AG08396 (cell line): Measurements from ENCODE around the gene DNAH12.

Experiments
- DNase-seq: peaks from one replicate; pipeline ENCODE4 v3.0.0; 2012; ENCODE audit warnings: low spot score, mixed read lengths

The DNAH12 gene, protein sequence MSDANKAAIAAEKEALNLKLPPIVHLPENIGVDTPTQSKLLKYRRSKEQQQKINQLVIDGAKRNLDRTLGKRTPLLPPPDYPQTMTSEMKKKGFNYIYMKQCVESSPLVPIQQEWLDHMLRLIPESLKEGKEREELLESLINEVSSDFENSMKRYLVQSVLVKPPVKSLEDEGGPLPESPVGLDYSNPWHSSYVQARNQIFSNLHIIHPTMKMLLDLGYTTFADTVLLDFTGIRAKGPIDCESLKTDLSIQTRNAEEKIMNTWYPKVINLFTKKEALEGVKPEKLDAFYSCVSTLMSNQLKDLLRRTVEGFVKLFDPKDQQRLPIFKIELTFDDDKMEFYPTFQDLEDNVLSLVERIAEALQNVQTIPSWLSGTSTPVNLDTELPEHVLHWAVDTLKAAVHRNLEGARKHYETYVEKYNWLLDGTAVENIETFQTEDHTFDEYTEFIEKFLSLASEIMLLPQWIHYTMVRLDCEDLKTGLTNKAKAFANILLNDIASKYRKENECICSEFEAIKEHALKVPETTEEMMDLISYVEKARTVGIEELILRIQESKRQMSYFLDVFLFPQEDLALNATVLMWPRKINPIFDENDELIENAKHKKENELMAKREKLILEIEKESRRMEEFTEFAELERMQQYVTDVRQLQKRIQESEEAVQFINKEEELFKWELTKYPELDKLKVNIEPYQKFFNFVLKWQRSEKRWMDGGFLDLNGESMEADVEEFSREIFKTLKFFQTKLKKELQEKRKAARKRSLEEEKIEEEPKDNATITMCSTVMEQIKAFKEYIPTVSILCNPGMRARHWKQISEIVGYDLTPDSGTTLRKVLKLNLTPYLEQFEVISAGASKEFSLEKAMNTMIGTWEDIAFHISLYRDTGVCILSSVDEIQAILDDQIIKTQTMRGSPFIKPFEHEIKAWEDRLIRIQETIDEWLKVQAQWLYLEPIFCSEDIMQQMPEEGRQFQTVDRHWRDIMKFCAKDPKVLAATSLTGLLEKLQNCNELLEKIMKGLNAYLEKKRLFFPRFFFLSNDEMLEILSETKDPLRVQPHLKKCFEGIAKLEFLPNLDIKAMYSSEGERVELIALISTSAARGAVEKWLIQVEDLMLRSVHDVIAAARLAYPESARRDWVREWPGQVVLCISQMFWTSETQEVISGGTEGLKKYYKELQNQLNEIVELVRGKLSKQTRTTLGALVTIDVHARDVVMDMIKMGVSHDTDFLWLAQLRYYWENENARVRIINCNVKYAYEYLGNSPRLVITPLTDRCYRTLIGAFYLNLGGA (N-terminal part only)

DNA sequence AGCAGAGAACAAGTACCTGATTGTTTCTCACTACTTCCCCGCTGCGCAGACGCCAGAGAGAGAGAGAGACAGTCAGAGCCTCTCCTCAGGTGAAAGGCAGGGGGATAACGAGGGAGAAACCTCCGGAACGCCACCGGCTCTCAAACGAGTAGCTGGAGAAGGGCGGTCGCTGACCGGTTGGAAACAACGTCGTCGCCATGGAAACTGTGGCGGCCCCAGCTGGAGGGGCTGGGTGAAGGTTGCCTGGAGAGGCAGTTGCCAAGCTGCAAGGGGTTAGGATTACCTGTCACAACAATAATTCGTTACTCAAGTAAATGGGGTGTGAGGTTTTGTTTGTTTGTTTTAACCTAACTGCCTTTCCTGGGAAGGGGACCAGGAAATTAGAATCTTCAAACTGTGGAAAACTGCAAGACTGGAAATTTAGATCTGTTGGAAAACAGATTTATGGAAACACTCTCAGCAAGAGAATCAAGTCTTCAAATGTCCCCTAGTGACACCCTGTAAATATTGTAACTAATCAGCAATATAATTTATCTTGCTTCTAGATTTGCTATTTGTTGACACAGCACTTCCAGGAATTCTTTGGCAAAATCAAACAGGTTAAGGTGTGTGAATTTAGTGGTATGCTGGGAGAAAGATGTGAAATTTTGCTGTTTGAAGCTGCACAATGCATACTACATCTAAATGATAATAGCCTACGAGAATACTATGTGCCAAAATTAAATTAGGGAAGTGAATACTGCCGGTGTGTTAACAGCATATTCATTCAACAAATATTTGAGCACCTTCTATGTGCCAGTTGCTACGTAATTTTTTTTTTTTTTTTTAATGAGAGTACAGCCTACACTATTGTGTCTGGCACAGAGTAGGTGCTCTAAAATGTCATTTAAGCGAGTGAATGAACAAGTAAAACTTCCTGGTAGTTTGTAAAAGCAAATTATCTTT is at the start of gene DNAH12:
Gene DNAH12 (minus strand): TSS at position 164 of the 945 bp plus-strand sequence. CDS start 1,474 bp downstream, outside the sequence.
- DNase-seq, result peak; percentile 47

DNA sequence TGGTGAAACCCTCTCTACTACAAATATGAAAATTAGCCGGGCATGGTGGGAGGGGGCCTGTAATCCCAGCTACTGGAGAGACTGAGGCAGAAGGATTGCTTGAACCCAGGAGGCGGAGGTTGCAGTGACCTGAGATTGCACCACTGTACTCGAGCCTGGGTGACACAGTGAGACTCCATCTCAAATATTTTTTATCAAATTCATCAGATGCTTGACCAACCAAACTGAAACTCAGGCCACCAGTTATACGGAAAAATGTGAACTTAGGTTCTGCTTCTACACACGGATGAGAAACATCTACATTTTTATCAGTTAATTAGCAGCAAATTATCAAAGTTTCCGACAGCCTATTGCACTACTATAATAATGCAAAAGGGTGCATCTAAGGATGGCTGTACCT is 48.2 kb upstream of the DNAH12 start:
- DNase-seq, result no peak

DNA sequence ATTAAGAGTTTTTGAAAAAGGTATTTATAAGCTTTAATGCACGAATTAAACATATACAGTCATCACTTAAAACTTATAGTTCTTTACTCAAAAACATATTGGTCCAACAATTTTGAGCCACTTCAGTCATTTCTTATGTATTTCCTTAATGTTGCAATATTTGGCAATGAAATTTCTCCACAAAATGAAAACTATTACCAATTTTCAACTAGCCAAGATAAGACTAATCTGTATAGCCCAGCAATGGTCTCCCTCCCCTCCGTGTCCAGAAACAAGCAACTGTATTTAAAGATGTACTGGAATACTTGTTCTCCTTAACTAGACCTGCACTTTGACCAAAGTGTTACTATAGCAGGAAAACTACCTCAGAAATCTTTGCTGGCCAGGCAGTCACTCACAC is 43.8 kb upstream of the DNAH12 start:
- no peak for DNase-seq

DNA sequence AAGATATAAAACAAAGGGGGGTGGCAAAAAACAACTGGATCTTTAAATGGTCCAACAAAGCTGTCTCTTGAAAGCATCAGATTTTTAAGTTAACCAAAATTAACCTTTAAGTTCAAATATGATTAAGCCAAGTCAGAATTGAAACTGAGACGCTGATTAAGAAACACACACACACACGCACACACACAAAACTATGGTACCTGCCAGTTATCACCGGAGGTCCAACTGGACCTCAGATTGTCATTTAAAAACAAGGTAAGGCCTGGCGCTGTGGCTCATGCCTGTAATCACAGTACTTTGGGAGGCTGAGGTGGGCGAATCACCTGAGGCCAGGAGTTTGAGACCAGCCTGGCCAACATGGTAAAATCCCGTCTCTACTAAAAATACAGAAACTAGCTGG is 42.6 kb upstream of the DNAH12 start:
- no peak for DNase-seq

DNA sequence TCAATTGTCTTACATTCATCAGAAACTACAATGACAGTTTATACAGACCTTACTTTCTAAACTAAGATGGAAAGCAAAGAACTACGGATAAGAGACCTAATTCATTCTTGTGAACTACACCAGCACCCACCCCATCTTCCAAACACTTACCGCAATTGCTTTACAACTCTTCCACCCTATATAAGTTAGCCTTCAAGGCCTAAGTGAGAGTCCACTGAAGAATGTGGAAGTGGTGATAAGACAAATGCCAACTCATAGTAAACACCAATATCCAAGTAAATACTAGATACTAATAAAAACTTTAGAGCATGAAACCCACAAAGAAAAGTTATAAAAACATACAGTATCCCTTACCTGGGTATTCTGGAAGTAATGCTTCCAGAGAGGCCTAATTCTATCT is 39.4 kb upstream of the DNAH12 start:
- DNase-seq, result no peak

DNA sequence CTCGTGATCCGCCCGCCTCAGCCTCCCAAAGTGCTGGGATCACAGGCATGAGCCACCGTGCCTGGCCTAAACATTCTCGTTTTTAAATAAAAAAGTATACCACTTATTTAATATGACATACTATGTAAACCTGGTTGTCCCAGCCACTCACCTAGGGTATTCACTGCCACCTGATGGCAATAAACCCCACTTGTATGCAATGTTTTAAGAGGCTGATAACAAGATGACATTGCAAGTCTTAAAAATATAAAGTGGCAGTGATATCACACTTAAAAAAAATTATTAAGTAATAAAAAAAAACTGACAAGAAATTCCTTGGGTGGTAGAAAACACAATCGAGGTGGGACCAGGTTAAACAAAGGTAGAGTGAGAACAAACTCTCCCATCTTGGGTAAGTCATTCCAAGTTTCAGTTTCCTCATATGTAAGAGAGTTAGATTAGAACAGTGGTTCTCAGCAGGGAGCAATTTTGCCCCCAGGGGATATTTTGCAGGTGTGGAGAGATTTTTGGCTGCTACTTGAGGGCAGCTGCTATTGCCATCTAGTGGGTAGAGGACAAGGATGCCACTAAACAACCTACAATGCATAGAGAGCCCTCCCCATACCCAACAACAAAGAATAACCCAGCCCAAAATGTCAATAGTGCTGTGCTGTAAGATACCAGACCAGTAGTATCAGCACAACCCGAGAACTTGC is 38.5 kb upstream of the DNAH12 start:
- no peak for DNase-seq

DNA sequence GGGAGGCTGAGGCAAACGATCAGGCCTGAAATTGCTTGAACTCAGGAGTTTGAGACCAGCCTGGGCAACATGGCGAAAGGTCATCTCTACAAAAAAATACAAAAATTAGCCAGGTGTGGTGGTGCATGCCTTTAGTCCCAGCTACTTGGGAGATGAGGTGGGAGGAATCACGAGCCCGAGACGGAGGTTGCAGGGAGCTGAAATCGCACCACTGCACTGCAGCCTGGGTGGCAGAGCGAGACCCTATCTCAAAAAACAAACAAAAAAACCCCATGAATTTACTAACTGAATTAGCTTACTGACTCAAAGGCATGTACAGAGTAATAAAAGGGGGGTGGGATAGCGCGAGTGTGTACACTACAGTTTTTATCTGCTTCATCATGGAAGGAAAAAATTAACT is 33.7 kb upstream of the DNAH12 start:
- no peak for DNase-seq

DNA sequence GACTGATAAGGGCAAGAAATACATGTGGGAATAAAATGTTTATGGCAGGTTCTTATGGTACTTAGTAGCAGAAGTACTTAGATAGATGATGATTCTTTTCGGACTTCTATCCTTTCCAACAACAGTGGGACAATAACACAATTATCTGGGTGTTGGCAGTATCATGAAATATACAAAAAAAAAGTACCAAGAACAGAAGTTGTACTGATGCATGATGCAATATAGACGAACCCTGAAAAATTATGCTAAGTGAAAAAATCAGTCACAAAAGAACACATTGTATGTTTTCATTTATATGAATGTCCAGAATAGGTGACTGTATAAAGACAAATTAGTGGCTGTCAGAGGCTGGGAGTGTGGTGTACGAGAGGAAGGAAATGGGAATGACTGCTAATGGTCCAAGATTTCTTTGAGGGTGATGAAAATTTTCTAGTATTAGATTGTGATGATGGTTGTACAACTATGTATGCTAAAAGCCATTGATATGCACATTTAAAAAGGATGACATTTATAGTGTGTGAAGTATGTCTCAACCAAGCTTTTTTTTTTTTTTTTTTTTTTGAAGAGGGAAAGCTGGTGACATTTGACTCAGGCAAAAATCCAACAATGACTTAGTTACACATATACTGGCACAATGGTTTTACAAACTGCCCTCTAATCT is 32.0 kb upstream of the DNAH12 start:
- no peak for DNase-seq

DNA sequence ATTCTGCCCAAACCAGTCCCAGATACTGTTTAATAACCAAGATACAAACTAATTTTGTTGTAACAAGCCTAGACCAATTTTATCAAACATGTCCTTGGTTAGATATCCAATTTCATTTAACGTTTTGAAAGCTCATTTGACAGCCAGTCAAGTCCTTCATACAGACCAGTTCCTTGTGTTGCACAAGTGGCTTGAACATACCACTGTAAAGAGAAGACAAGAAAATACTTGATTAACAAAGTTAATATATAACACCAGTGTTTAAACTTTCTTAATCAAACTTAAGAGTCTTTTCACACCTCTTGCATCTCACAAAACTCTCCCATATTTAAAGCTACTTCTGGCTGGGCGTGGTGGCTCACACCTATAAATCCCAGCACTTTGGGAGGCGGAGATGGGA is 28.0 kb upstream of the DNAH12 start:
- no peak for DNase-seq

DNA sequence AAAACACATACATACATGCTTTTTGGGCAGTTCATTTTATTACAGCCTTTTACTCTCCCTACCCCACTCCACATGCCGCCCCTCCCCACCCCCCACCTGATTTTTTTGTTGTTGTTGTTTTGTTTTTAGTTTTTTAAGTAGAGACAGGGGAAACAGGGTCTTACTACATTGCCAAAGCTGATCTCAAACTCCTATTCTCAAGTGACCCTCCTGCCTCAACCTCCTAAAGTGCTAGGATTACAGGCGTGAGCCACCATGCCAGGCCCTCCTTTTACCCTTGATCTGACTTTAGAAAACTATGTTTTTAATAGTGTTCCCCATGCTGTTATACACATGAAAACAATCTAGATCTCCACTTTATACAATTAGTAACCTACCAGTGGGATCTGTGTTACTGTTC is 26.7 kb upstream of the DNAH12 start:
- DNase-seq, result no peak

DNA sequence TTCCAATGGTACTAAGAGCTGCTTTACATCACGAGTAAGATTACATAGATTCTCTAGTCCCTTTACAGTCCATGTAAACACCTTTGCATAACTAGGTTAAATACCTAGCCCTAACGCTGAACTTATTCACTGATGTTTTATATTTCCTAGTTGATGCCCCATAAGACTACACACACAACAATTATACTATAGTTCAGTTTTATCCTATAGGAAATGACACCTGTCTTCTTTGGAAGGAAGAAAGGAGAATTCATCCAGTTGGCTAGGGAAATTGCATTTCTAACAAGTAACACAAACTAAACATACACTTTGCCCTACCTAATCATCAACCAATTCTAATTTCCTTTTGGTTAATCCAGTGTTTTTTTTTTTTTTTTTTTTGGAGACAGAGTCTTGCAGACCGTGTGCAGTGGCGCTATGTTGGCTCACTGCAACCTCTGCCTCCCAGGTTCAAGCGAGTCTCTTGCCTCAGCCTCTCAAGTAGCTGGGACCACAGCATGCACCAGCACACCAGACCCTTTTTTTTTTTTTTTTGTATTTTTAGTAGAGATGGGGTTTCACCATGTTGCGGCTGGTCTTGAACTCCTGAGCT is 25.8 kb upstream of the DNAH12 start:
- no peak for DNase-seq

DNA sequence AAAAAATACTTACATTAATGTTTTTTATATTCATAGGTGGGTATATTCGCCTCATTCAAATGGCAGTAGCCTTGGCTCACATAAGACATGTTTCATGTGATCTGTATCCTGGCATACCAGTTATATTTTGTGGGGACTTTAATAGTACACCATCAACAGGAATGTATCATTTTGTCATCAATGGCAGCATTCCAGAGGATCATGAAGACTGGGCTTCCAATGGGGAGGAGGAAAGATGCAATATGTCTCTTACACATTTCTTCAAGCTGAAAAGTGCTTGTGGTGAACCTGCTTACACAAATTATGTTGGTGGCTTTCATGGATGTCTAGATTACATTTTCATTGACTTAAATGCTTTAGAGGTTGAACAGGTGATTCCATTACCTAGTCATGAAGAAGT is 15.4 kb upstream of the DNAH12 start:
- DNase-seq, result peak; percentile 21

DNA sequence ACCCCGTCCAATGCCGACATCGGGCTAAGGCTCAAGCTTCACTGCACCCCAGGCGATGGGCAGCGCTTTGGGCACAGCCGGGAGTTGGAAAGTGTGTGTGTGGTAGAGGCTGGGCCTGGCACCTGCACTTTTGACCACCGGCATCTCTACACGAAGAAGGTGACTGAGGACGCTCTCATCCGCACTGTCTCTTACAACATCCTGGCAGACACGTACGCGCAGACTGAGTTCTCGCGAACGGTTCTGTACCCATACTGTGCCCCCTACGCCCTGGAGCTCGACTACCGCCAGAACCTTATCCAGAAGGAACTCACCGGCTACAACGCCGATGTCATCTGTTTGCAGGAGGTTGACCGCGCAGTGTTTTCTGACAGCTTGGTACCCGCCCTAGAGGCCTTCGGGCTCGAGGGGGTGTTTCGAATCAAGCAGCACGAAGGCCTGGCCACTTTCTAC is 13.0 kb upstream of the DNAH12 start:
- DNase-seq, result peak; percentile 45

DNA sequence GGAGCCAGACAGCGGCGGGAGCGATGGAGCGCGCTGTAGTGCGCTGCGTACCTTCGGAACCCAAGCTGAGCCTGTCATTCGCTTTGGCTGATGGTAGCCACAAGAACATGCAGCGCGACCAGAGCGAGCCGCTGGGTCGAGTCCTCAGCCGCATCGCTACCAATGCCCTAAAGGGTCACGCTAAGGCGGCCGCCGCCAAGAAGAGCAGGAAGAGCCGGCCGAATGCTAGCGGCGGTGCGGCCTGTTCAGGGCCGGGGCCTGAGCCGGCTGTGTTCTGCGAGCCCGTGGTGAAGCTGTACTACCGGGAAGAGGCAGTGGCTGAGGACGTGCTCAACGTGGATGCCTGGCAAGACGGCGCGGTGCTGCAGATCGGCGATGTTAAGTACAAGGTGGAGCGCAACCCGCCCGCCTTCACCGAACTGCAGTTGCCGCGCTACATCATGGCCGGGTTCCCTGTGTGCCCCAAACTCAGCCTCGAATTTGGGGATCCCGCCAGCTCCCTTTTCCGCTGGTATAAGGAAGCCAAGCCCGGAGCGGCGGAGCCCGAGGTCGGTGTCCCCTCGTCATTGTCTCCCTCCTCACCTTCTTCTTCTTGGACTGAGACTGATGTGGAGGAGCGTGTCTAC is 12.4 kb upstream of the DNAH12 start:
- peak; percentile 41 for DNase-seq

DNA sequence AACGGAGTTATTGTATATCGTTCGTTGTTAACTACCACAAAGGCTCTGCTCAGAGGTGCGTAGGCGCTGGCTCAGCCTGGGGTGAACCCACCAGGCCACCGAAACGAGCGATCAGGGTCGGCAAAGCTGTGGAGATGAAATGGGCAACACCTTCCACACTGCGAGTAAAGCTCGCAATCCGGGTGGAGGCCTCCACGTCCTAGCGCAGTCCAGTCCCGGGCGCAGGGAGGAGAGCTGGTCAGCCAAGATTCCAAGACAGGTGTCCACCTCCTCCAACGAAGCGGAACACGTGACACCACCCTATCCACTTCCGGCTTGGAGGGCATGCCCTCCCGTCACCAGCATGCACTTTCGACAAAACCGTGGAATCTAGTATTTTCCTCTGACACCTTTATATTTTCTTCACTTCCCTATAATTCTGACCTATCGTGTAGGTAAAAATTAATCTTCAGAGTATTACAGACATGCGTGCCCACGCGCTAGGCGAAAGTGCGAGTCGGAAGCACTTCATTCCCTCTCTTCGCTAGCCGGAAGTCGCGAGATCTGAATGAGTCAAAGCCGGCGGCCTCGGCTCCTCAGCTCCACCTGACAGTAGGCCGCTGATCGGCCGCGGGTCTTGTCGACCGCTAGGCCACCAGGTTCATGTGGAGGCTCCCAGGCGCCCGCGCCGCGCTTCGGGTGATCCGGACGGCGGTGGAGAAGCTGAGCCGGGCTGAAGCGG is 11.8 kb upstream of the DNAH12 start, which contains the start of gene PDE12:
Gene PDE12 (plus strand): TSS at position 537 of the 721 bp plus-strand sequence. CDS start 106 bp downstream, at position 643.
- peak; percentile 86 for DNase-seq

DNA sequence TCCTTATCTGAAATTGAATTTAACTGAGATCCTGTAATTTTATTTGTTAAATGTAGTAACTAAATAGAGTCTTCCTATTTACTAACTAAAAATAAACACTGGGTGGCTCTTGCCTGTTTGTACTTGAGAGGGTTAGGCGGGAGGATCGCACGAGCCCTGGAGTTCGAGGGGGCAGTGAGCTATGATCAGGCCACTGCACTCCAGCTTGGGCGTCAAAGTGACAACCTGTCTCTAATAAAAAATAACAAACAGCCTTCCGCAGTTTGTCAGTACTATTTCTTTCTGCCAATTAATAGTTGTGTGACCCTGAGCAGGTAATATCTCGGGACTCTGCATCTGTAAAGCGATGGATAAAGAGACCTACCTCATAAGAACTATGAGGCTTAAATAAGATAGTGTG is 11.2 kb upstream of the DNAH12 start:
- no peak for DNase-seq

DNA sequence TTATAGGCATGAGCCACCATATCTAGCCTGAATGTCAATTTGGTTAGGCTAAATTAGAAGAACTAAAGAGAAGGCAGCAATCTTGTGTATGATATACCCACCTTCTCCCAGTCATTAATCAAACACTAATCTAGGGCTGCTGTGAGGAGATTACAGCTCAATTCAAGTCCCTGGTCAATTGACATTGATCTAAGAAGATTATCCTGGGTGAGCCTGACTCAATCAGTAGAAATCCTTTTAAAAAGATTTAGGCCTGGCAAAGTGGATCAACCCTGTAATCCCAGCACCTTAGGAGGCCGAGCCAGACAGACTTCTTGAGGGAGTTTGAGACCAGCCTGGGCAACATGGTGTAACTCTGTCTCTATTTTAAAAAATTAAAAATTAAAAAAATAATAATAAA is 2.5 kb upstream of the DNAH12 start:
- DNase-seq, result no peak

DNA sequence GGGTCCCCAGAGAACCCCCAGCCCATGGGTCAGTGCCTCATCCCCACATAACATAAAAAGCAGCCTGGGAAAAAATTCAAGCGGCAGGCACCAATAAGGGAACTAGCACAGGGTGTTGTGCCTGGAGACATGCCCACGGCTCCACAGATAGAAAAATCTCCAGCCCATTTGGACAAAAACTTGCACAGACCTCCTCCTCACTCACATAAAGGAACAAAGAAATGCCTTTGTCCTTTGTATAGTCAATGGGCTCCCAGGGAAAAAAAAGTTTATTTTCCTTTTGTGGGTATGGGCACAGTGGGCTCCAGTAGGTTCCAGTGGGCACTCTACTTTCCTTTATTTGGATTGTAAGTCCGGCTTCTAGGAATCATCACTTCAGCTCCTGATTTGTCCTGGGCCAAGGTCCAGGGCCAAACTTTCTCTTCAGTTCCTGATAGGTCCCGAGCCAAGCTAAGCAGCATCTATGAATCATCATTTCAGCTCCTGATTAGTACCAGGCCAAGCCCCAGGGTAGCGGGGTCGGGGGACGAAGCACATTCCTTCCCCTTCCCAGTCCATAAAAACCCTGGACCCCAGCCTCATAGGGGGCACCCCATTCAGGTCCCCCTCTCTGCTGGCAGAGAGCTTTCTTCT is 1.6 kb upstream of the DNAH12 start:
- peak; percentile 15 for DNase-seq
